ENCODE measurements around the gene DAGLA. TPM values are rescaled to one million over a fixed set of nuclear protein-coding genes. Genes with fewer than 3 reads are reported as not detected.

The DAGLA gene
- total and polyA plus RNA-seq, 2 donors (not counting 3 experiments of a cell fraction or from before 2014, with no cell fraction given) = 2.5 to 4.7 TPM

DNA sequence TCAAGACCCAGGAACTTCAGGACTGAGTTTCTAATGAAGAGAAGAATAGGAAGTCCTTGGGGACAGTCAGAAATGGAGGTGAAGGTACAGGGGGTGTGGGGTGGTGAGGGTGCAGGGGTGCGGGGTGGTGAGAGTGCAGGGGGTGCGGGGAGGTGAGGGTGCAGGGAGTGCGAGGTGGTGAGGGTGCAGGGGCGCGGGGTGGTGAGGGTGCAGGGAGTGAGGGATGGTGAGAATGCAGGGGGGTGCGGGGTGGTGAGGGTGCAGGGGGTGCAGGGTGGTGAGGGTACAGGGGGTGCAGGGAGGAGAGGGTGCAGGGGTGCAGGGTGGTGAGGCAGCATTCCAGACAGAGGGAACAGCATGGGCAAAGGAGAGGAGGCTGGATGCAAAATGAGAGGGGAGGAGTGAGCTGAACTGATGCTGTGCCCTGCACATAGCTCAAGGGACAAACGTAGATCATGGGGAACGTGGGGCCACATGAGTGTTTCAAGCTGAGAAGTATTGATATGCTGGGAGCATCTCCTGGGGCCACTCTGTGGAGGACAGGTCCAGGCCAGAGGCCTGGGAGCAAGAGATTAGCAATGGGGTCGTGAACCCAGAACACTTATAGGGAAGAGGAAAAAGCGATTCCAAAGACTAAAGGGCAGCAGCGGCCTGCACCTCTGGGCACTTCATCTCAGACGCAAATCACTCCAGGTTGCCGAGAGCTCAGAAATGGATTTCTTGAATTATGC lies 23.7 kb upstream of the DAGLA start:
- TF ChIP-seq FOS (IDR thresholded peaks at IDR 0.05; ENCODE audit: borderline replicate concordance, insufficient read depth, low read length) = no peak
- TF ChIP-seq, protein P1, sequence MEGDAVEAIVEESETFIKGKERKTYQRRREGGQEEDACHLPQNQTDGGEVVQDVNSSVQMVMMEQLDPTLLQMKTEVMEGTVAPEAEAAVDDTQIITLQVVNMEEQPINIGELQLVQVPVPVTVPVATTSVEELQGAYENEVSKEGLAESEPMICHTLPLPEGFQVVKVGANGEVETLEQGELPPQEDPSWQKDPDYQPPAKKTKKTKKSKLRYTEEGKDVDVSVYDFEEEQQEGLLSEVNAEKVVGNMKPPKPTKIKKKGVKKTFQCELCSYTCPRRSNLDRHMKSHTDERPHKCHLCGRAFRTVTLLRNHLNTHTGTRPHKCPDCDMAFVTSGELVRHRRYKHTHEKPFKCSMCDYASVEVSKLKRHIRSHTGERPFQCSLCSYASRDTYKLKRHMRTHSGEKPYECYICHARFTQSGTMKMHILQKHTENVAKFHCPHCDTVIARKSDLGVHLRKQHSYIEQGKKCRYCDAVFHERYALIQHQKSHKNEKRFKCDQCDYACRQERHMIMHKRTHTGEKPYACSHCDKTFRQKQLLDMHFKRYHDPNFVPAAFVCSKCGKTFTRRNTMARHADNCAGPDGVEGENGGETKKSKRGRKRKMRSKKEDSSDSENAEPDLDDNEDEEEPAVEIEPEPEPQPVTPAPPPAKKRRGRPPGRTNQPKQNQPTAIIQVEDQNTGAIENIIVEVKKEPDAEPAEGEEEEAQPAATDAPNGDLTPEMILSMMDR (IDR thresholded peaks at IDR 0.05; ENCODE audit: extremely low read depth in 1 of 2, insufficient read depth in 1 of 2, low read depth in 1 of 2, low read length in 2 of 2) = no peak
- TF ChIP-seq EZH2 (IDR thresholded peaks at IDR 0.05; ENCODE audit: borderline replicate concordance, low read depth, low read length, severe bottlenecking) = no peak
- no peak for TF ChIP-seq MYC (IDR thresholded peaks at IDR 0.05; ENCODE audit: low read depth, low read length)
- TF ChIP-seq JUN (IDR thresholded peaks at IDR 0.05; ENCODE audit: borderline replicate concordance, insufficient read depth, insufficient read length, low read depth) = no peak
- TF ChIP-seq GATA2 (IDR thresholded peaks at IDR 0.05; ENCODE audit: insufficient read depth, insufficient read length, low read depth, low read length) = no peak
- TF ChIP-seq, protein P2, sequence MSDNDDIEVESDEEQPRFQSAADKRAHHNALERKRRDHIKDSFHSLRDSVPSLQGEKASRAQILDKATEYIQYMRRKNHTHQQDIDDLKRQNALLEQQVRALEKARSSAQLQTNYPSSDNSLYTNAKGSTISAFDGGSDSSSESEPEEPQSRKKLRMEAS (IDR thresholded peaks at IDR 0.05; ENCODE audit: insufficient read depth, insufficient read length) = no peak
- TF ChIP-seq POLR2AphosphoS5 (IDR thresholded peaks at IDR 0.05; ENCODE audit: insufficient read depth, low read depth, low read length) = no peak
- TF ChIP-seq POLR2A (IDR thresholded peaks at IDR 0.05; ENCODE audit: low read depth, low read length) = no peak
- intact Hi-C loops (cut with micrococcal nuclease) (no loop called here), dilution Hi-C loops (cut with MboI; ENCODE audit: extremely low pct_ligation_motif_present, low sequenced_read_pairs) (no loop called here)
- no peaks in the 10 kb centered on the region for H3K4me1 ChIP-seq (ENCODE audit: control insufficient read depth, extremely low read depth, insufficient read depth, low read length)
- no peak for DNase-seq (ENCODE audit: low read depth, low spot score)
- no peak for FAIRE-seq
- H4K20me1 ChIP-seq (replicated peaks; ENCODE audit: control insufficient read depth, extremely low read depth, insufficient read depth, low read length) = no peaks in the 10 kb centered on the region
- H3K36me3 ChIP-seq (ENCODE audit: control insufficient read depth in 2 of 2, extremely low read depth in 1 of 2, insufficient read depth in 2 of 2, low read length in 2 of 2) = no peaks in the 10 kb centered on the region
- no TSS peak for BruUV-seq (replicated peaks)
- no peak overlapping the region for H3K4me2 ChIP-seq (ENCODE audit: insufficient read depth, low read length)
- no peaks in the 10 kb centered on the region for H3K27me3 ChIP-seq (ENCODE audit: control insufficient read depth in 2 of 2, insufficient read depth in 2 of 2, low read length in 2 of 2)
- no peaks in the 10 kb centered on the region for H3K79me2 ChIP-seq (ENCODE audit: control insufficient read depth, insufficient read depth, low read length)
- no peak overlapping the region for H3K27ac ChIP-seq (ENCODE audit: insufficient read depth, low read depth, low read length)
- no peak overlapping the region for H2AFZ ChIP-seq (ENCODE audit: low read depth, low read length)
- no peak overlapping the region for H3K9ac ChIP-seq (replicated peaks; ENCODE audit: extremely low read depth, insufficient read depth, low read length)
- H3K9me1 ChIP-seq (replicated peaks; ENCODE audit: control insufficient read depth, extremely low read depth, insufficient read depth, low read length) = no peaks in the 10 kb centered on the region
- POLR2A ChIA-PET = no interaction called here
- no peaks in the 10 kb centered on the region for H3K9me3 ChIP-seq (replicated peaks; ENCODE audit: control insufficient read depth, insufficient read depth, low read length)
- CTCF ChIA-PET = interaction anchor here (1.3 to 1.4 kb wide), 2 partner anchors 9 to 18 kb away, joined by 3 to 4 read pairs; no protein-coding TSS in a partner anchor
- H3K4me3 ChIP-seq (replicated peaks in 1 of 3; ENCODE audit: insufficient read depth in 1 of 3, low read depth in 1 of 3, low read length in 3 of 3) = no peak overlapping the region

All from endothelial cell of umbilical vein (primary cell).